Measurements from ENCODE around the gene PSMB2. TPM values are rescaled to one million over a fixed set of nuclear protein-coding genes. Genes with fewer than 3 reads are reported as not detected.

The PSMB2 gene
- total RNA-seq, 2 experiments from 2014 or later: 78.6 to 95.7 TPM

- CTCF ChIA-PET: interaction anchor here (1.2 kb wide), 1 partner anchor 9 kb away, joined by 4 read pairs; no protein-coding TSS in a partner anchor
- Mint-ChIP-seq H3K27ac (no peak overlapping the region), H3K4me1 (peaks cover 42% of the 10 kb centered on the region), H3K4me3 (peak overlapping the region; percentile 2), H3K27me3 (no peaks in the 10 kb centered on the region), H3K9me3 (no peaks in the 10 kb centered on the region), H3K36me3 (ENCODE audit: low read depth) (peaks cover 22% of the 10 kb centered on the region)
- DNase-seq: no peak
- POLR2A ChIA-PET: no interaction called here
Measured at GRCh38 chr1:35555212-35555584, 86.1 kb downstream of the PSMB2 start.

DNA sequence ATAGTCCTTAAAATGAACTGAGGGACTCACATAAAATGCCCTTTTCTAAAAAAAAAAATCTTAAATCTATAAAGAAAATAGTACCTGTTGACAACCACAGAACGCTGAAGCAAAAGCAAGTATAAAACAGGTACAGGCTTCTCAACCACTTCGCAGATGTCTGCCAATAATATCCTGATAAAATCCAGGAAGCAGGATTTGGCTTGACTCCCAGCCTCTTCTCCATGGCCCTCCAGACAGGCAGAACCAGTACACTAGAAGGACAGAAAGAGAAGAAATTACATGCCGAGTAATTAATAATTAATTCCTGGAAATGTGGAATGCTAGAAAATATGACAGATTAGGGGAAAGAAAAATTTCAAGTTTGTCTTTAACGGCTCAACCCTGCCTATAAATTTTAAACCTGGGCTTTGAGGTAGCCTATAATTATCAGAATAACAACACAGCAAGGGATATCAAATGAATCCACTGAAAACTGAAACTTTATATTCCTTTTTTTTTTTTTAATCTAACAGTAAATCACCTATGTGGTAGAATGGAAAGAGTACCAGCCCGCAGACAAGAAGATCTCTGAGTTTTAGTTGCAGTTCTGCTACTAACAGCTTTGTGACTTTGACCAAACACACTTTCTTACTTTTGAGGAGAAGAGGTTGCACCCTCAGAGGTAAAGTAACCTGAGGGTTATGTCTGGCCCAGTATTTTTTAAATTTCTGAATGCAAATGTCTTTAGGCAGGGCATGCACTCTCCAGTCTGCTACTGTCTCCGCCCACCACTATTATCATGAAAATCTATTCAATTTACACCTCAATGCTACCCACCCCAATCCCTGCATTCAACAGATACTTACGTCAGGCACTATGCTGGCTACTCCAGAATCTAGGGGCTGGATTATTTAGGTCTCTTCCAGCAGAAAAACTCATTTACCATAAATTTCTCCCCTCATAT lies 86.8 kb downstream of the PSMB2 start:
- peaks cover 38% of the 10 kb centered on the region for H3K4me1 Mint-ChIP-seq
- peaks cover 29% of the 10 kb centered on the region for H3K36me3 Mint-ChIP-seq (ENCODE audit: low read depth)
- H3K9me3 Mint-ChIP-seq: no peaks in the 10 kb centered on the region
- no peak overlapping the region for H3K27ac Mint-ChIP-seq
- H3K27me3 Mint-ChIP-seq: no peaks in the 10 kb centered on the region
- DNase-seq: no peak
- POLR2A ChIA-PET: no interaction called here
- H3K4me3 Mint-ChIP-seq: no peak overlapping the region
- CTCF ChIA-PET: interaction anchor here (0.6 kb wide), 1 partner anchor 389 kb away, joined by 3 read pairs; no protein-coding TSS in a partner anchor

DNA sequence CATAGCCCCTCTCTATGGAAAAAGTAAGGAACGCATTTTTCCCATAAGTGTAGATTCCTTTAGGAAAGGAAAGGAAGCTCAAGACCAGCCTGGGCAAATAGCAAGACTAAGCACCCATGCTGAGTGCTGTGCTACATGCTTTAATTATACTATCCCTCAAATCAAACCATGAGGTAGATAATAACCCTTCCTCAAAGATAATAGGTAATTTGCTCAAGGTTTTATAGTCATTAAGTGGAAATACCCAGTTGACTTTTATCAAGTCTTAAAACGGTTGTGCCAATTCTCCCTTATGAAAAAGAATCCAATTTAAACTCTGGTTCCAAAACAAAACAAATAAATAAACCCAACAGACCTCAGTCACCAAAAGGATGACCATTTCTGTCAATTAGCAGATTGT lies 87.5 kb downstream of the PSMB2 start:
- H3K36me3 Mint-ChIP-seq (ENCODE audit: low read depth): peaks cover 30% of the 10 kb centered on the region
- no peak overlapping the region for H3K27ac Mint-ChIP-seq
- H3K4me1 Mint-ChIP-seq: peaks cover 36% of the 10 kb centered on the region
- CTCF ChIA-PET: interaction anchor here (0.7 to 1.0 kb wide), 2 partner anchors 162 to 194 kb away, joined by 4 to 6 read pairs; no protein-coding TSS in a partner anchor
- POLR2A ChIA-PET: no interaction called here
- H3K27me3 Mint-ChIP-seq: no peaks in the 10 kb centered on the region
- H3K4me3 Mint-ChIP-seq: no peak overlapping the region
- DNase-seq: no peak
- H3K9me3 Mint-ChIP-seq: no peaks in the 10 kb centered on the region

Other genes with a start within 250 kb of the PSMB2 start
- gene KIAA0319L, start 84.1 kb downstream of the PSMB2 start, total RNA-seq: 10 to 100 TPM; 37.6 to 46.3 TPM
- gene NCDN, start 83.7 kb downstream of the PSMB2 start, total RNA-seq: 10 to 100 TPM; 19.4 to 21.4 TPM
- gene TFAP2E, start 68.2 kb downstream of the PSMB2 start, total RNA-seq: under 1 TPM; 0.42 to 0.65 TPM
- 10 to 100 TPM; 13.2 to 14.2 TPM for gene C1orf216, start 77.4 kb upstream of the PSMB2 start, total RNA-seq
- gene CLSPN, start 128.5 kb upstream of the PSMB2 start, total RNA-seq: 10 to 100 TPM; 68.2 to 80.1 TPM
- gene AGO4, start 166.5 kb upstream of the PSMB2 start, total RNA-seq: 10 to 100 TPM; 14.7 to 17.5 TPM
- gene AGO1, start 241.7 kb upstream of the PSMB2 start, total RNA-seq: 10 to 100 TPM; 22.3 to 22.4 TPM

Measured in activated CD4-positive, alpha-beta T cell treated with anti-CD3 and anti-CD28 coated beads, Interleukin-2, amount 10 ng/mL, durations not matched to agents 7 days and 5 days (primary cell).